AG04449 (cell line): Measurements from ENCODE around the gene ACSM5.
"Not testable (repeated sequence)": the region's sequence is repeated elsewhere in the genome, so short reads cannot be mapped to it uniquely, and the experiment has no call there.

Experiments
- CTCF ChIA-PET: fragments of 350-600 bp; formaldehyde crosslinking; extraction: SDS; loops from one replicate; lab custom pipeline; 2021; ENCODE audit warnings: antibody characterized with exemption; lab: Yijun Ruan, JAX
- POLR2A ChIA-PET: fragments of 400-600, 350-600 bp; formaldehyde crosslinking; extraction: SDS; loops from one replicate; lab custom pipeline; 2020; ENCODE audit warnings: antibody characterized with exemption, inconsistent platforms; lab: Yijun Ruan, JAX
- DNase-seq: peaks from one replicate; pipeline ENCODE4 v3.0.0-alpha.2; 2010; ENCODE audit warnings: low read depth, low spot score
- H3K4me3 ChIP-seq: 2 replicates; pipeline ENCODE4 v1.5.1; 2011; ENCODE audit warnings: low read depth, mild to moderate bottlenecking, control low read depth, low read length
- CTCF ChIP-seq: IDR thresholded peaks from one replicate; pipeline ENCODE4 v1.5.1; 2011; ENCODE audit warnings: mild to moderate bottlenecking, moderate library complexity, low read length, control low read depth, inconsistent platforms; ENCODE audit not compliant: insufficient read depth; ENCODE audit errors: missing control alignments

Gene ACSM5

GRCh38 chr16:20404637-20405036, 4.7 kb upstream of the ACSM5 start, which contains the start of gene PDILT:
Gene PDILT (minus strand): TSS chr16:20404737. CDS start chr16:20399300, 5,437 bp downstream.
- CTCF ChIA-PET, result no interaction called here
- no peak for TF ChIP-seq CTCF
- POLR2A ChIA-PET, result no interaction called here

GRCh38 chr16:20410121-20410723, 888 bp downstream of the ACSM5 start:
- POLR2A ChIA-PET, result no interaction called here
- no peak overlapping the region for H3K4me3 ChIP-seq
- DNase-seq, result no peak
- no peak for TF ChIP-seq CTCF
- CTCF ChIA-PET, result no interaction called here

More at GRCh38 chr16:20404637-20405036, 4.7 kb upstream of the ACSM5 start, which contains the start of gene PDILT:
- H3K4me3 ChIP-seq, result no peak within 1 kb of the TSS
- no peak for DNase-seq

- DNase-seq, result no peak
- ChIA-PET POLR2A (no interaction called here), CTCF (no interaction called here)
- H3K4me3 ChIP-seq, result no peak overlapping the region
- TF ChIP-seq CTCF, result no peak
These were observed 1.7 kb downstream of the ACSM5 start for GRCh38 chr16:20411055-20411454.

GRCh38 chr16:20415541-20415940, 6.2 kb downstream of the ACSM5 start:
- CTCF ChIA-PET, result no interaction called here
- H3K4me3 ChIP-seq, result no peak overlapping the region
- DNase-seq, result no peak
- no peak for TF ChIP-seq CTCF
- POLR2A ChIA-PET, result no interaction called here

GRCh38 chr16:20419093-20419492, 9.8 kb downstream of the ACSM5 start:
- CTCF ChIA-PET, H3K4me3 ChIP-seq, POLR2A ChIA-PET, DNase-seq: not testable (repeated sequence)

GRCh38 chr16:20421748-20422147, 12.4 kb downstream of the ACSM5 start:
- CTCF ChIA-PET, result not testable (repeated sequence)

GRCh38 chr16:20423772-20424128, 14.4 kb downstream of the ACSM5 start:
- POLR2A ChIA-PET, CTCF ChIA-PET, H3K4me3 ChIP-seq: not testable (repeated sequence)

More at GRCh38 chr16:20421748-20422147, 12.4 kb downstream of the ACSM5 start:
- DNase-seq, POLR2A ChIA-PET, H3K4me3 ChIP-seq: not testable (repeated sequence)

GRCh38 chr16:20424129-20424866, 15.0 kb downstream of the ACSM5 start:
- H3K4me3 ChIP-seq, result no peak overlapping the region
- DNase-seq, result no peak
- ChIA-PET CTCF (no interaction called here), POLR2A (no interaction called here)
- TF ChIP-seq CTCF, result no peak

More at GRCh38 chr16:20423772-20424128, 14.4 kb downstream of the ACSM5 start:
- not testable (repeated sequence) for DNase-seq

GRCh38 chr16:20427401-20427797, 18.1 kb downstream of the ACSM5 start:
- CTCF ChIA-PET, DNase-seq, H3K4me3 ChIP-seq, POLR2A ChIA-PET: not testable (repeated sequence)

- CTCF ChIA-PET, H3K4me3 ChIP-seq, DNase-seq, POLR2A ChIA-PET: not testable (repeated sequence)
These were observed 20.2 kb downstream of the ACSM5 start for GRCh38 chr16:20429499-20429898.

- H3K4me3 ChIP-seq, POLR2A ChIA-PET, CTCF ChIA-PET, DNase-seq: not testable (repeated sequence)
These were observed 21.1 kb downstream of the ACSM5 start for GRCh38 chr16:20430480-20430879.
